ENCODE measurements around the gene ANO9. TPM values are rescaled to one million over a fixed set of nuclear protein-coding genes. Genes with fewer than 3 reads are reported as not detected.

ANO9 gene
- total RNA-seq, 6 donors from 2014 or later: 11.7 to 62.9 (median 18.8) TPM

DNA sequence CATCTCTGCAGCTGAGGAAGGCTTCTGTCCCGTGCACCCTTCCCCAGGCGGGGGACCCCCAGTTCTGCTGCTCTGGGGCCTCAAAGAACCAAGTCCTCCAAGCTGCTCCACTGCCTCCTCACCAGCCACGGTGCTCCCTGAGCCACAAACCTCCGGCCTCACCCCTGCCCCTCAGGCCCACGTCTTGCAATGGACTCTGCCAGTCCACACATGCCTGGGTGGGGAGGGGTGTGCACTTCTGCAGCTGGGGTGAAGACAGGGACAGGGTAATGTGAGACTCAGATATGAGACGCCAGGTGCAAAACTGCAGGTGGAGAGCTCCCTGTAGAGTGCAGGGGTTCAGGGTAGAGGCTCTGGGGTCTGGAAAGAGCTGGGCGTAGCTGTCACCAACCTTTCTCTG, 5.1 kb upstream of the ANO9 start:
- DNase-seq (no peak), ATAC-seq (ENCODE audit: low FRiP score in 2 of 2) (no peak)
- Histone ChIP-seq H3K27me3 (no peaks in the 10 kb centered on the region), H3K36me3 (no peaks in the 10 kb centered on the region), H3K27ac (no peak overlapping the region), H3K4me1 (peaks cover 32 to 54% (median 45%) of the 10 kb centered on the region in 4 donors), H3K4me3 (no peak overlapping the region), H3K9me3 (no peaks in the 10 kb centered on the region)
- TF ChIP-seq, protein P1, sequence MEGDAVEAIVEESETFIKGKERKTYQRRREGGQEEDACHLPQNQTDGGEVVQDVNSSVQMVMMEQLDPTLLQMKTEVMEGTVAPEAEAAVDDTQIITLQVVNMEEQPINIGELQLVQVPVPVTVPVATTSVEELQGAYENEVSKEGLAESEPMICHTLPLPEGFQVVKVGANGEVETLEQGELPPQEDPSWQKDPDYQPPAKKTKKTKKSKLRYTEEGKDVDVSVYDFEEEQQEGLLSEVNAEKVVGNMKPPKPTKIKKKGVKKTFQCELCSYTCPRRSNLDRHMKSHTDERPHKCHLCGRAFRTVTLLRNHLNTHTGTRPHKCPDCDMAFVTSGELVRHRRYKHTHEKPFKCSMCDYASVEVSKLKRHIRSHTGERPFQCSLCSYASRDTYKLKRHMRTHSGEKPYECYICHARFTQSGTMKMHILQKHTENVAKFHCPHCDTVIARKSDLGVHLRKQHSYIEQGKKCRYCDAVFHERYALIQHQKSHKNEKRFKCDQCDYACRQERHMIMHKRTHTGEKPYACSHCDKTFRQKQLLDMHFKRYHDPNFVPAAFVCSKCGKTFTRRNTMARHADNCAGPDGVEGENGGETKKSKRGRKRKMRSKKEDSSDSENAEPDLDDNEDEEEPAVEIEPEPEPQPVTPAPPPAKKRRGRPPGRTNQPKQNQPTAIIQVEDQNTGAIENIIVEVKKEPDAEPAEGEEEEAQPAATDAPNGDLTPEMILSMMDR (IDR thresholded peaks at IDR 0.05): no peak
- no peak for TF ChIP-seq POLR2AphosphoS5 (IDR thresholded peaks at IDR 0.05)
- no peak for TF ChIP-seq POLR2A (IDR thresholded peaks at IDR 0.05)
- WGBS, 2 donors: 78 to 85% methylated on average over 7 of the region's 7 CpGs

DNA sequence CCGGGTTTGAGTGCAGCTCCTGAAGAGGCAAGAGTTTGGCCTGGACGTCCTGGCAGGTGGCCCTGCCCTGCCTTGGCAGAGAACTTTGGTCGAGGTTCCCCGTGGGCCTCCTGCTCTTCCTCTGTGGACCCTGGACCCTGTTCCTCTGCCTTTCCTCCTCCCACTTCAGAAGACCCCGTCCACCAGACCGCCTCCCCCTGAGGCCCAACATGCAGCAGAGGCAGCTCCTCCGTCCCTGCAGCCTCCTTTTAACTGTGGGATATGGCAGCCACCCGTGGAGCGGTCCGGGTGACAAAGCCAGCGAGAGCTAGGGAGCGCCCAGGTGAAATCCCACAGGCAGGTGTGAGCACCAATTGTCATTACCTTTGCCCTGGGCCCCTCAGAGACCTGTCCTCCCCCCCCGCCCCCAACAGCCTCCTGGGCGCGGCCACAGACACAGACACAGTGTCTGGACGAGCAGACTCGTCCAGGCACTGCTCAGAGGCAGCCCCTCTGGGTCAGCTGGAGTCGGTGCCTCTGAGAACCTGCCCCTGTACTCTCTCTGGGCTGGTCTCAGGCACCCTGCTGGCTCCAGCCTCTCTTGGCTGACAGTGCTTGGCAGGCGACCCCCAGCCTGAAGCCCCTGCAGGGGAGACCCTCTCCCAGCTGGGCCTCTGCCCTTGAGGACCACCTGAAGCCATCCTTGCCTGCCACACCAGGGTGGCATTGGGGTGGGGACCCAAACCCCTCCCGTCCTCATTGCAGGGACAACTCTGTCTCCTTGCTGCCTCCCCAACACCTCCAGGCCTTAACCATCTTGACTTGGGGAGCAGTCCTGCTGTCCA, 4.2 kb upstream of the ANO9 start:
- ATAC-seq (ENCODE audit: low FRiP score in 2 of 2): no peak
- 73 to 74% methylated on average over 16 to 20 of the region's 20 CpGs for WGBS, 2 donors

DNA sequence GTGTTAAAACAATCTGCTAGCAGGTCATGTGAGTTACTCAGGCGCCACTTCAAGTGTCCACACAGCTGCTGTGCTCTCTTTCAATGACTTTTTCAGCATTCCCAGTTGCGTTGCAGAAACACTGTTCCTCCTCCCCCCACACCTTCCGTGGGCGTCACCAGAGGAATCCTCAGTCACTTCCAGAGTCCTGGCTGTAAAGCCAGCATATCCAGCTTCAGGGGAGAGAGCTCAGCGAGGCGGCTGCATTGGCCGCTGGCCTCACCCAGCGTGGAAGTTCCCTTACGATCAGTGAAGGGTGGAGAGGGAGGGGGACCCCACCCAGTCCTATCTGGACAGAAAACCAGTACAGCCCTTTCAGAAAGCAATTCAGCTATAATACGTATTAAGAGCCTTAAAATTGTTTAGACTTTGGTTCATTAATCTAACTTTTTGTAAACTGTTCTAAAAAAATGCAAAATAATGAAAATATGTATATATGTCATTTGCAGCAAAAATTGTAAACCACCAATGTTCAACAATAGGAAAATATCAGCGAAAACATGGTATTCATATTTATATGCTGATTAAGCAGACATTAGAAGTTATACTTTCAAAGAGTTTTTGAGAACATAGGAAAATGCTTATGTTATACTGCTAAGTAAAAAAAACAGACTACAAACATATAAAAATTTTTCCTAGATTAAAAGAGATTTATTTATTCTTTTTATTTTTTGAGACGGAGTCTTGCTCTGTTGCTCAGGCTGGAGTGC, 2.8 kb upstream of the ANO9 start:
- peak in 1 of 2 donors; percentile 78 for DNase-seq
- Histone ChIP-seq H3K4me1 (peaks cover 24 to 51% (median 40%) of the 10 kb centered on the region in 4 donors), H3K9me3 (no peaks in the 10 kb centered on the region), H3K4me3 (no peak overlapping the region), H3K27me3 (peaks cover 0 to 2% (median 0%) of the 10 kb centered on the region in 4 donors), H3K36me3 (no peaks in the 10 kb centered on the region), H3K27ac (peak overlapping the region in 3 of 4 donors; percentile 34 to 49 (median 40))
- WGBS, 2 donors: 27 to 34% methylated on average over 12 of the region's 12 CpGs
- TF ChIP-seq EP300 (IDR thresholded peaks at IDR 0.05) (peak in 1 of 4 donors; percentile 24), POLR2AphosphoS5 (IDR thresholded peaks at IDR 0.05) (peak in 1 of 2 donors; percentile 56), POLR2A (IDR thresholded peaks at IDR 0.05) (peak in 2 of 4 donors; percentile 17 to 54)
- TF ChIP-seq, protein P1 (IDR thresholded peaks at IDR 0.05): no peak
- ATAC-seq (ENCODE audit: low FRiP score in 2 of 2): peak in 1 of 2 donors; percentile 21

More for the DNA sequence above, 4.2 kb upstream of the ANO9 start:
- no peak overlapping the region for H3K27ac ChIP-seq
- peak in 1 of 2 donors; percentile 41 for DNase-seq
- peaks cover 24 to 54% (median 42%) of the 10 kb centered on the region in 4 donors for H3K4me1 ChIP-seq
- TF ChIP-seq, protein P1 (IDR thresholded peaks at IDR 0.05): no peak
- TF ChIP-seq POLR2AphosphoS5 (IDR thresholded peaks at IDR 0.05) (no peak), POLR2A (IDR thresholded peaks at IDR 0.05) (no peak), EP300 (IDR thresholded peaks at IDR 0.05) (no peak)
- no peaks in the 10 kb centered on the region for H3K36me3 ChIP-seq
- no peaks in the 10 kb centered on the region for H3K9me3 ChIP-seq
- no peak overlapping the region for H3K4me3 ChIP-seq
- H3K27me3 ChIP-seq: peaks cover 0 to 2% (median 0%) of the 10 kb centered on the region in 4 donors

DNA sequence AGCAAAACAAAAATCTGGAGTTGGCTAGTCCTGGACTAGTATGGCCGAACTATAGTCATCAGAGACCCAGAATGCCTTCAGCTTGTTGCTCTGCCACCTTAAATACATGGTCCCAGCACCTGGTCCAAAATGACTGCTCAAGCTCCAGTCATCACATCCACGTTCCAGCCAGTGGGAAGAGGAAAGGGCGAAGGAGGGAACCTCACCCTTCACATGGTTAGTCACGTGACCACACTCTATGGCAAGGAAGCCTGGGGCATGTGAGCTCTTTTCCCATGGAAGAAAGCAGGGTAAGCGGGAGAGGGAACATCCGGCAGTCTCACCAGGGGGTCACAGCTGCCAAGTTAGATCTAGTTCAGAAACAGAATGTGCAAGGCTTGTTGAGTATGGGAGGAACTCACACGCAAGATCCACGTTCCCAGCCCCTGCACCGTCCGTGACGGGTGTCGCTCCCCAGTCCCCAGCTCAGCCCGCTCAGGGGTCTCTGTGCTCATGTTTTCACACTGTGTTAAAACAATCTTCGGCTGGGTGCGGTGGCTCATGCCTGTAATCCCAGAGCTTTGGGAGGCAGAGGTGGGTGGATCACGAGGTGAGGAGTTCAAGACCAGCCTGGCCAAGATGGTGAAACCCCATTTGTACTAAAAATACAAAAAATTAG, 1.9 kb upstream of the ANO9 start:
- Histone ChIP-seq H3K9me3 (no peaks in the 10 kb centered on the region), H3K4me3 (no peak overlapping the region), H3K4me1 (peaks cover 15 to 42% (median 31%) of the 10 kb centered on the region in 4 donors), H3K27ac (peak overlapping the region in 2 of 4 donors; percentile 34 to 49), H3K36me3 (no peaks in the 10 kb centered on the region), H3K27me3 (peaks cover 0 to 2% (median 0%) of the 10 kb centered on the region in 4 donors)
- TF ChIP-seq POLR2A (IDR thresholded peaks at IDR 0.05) (no peak), EP300 (IDR thresholded peaks at IDR 0.05) (no peak), POLR2AphosphoS5 (IDR thresholded peaks at IDR 0.05) (no peak)
- TF ChIP-seq, protein P1 (IDR thresholded peaks at IDR 0.05): no peak
- ATAC-seq (ENCODE audit: low FRiP score in 2 of 2): no peak
- 74 to 79% methylated on average over 8 to 16 of the region's 16 CpGs for WGBS, 2 donors
- DNase-seq: no peak

Data from upper lobe of left lung (tissue), 6 donors.